Left hindlimb (tissue), 1 donor: ENCODE results near the gene MAN2A1.

ENCODE experiments used
- DNase-seq: peaks from one replicate; pipeline ENCODE4 v3.0.0-alpha.2; 2018

Gene MAN2A1

GRCh38 chr5:109708813-109709212 is 19.1 kb downstream of the MAN2A1 start:
- DNase-seq: no peak

- no peak for DNase-seq
These were observed 19.5 kb downstream of the MAN2A1 start for GRCh38 chr5:109709225-109709624.

DNA sequence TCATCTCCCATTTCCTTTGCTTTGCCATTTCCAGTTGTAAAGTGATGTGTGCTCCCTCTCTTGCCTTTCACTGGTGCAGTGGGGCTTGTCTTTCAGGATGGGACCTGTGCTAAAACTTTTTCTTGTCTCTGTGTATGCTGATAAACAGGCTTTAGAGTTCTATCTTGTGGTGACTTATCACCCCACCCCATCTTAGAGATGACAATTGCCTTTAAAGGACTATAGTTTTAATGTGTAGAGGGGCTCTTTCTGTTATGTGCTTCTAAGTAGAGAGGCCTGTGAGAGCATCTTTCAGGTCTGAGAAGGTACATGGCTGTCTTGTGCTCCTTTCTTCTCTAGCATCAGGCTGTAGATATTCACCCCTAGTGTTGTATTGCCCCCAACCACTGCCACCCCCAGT is 21.9 kb downstream of the MAN2A1 start:
- no peak for DNase-seq

DNA sequence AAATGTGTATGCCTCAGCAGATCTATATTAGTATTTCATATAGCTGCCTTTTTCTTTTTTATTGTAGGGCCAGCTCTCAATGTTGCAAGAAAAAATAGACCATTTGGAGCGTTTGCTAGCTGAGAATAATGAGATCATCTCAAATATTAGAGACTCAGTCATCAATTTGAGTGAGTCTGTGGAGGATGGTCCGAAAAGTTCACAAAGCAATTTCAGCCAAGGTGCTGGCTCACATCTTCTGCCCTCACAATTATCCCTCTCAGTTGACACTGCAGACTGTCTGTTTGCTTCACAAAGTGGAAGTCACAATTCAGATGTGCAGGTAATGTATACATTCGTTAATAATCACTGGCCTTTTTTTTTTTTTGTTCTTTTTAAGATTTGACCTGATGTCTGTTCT is 23.7 kb downstream of the MAN2A1 start:
- no peak for DNase-seq

- DNase-seq: no peak
These were observed 24.9 kb downstream of the MAN2A1 start for GRCh38 chr5:109714592-109714991.

DNA sequence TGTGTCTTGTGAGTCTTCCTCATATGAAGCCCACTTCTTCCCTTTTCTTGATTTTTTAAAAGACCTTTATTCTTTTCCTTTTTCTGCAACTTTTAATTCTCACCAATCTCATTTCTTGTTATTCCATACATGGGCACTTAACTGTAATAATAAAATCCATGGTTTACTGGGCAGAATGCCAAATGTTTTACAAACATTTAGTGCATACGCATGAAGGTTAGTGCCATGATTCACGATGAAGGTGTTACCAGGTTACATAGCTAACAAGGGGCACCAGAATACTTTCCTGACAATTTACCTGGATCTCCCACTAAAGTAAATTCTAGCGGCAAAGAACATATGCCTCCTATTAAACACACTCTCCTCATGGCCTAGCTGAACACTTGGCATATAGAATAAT is 28.5 kb downstream of the MAN2A1 start:
- no peak for DNase-seq

- DNase-seq: no peak
These were observed 28.9 kb downstream of the MAN2A1 start for GRCh38 chr5:109718632-109719031.

GRCh38 chr5:109719978-109720377 is 30.3 kb downstream of the MAN2A1 start:
- DNase-seq: no peak

DNA sequence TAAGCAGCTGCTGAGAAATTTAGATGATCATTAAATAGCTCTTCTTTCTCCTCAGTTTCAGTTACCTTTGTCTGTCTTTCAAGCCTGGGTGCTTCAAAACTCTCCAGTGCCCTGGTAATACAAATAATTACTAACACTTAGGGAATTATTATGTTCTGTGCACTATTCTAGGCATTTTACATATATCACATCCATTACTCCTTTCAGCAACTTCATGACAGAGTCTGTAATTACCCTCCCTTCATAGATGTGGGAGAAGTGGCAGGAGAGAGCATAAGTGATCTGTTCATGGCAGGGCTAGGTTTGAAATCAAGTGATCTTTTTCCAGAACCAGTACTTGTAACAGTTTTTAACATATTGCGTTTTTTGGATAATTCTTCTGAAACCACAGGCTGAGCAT is 32.0 kb downstream of the MAN2A1 start:
- DNase-seq: no peak

- DNase-seq: no peak
These were observed 33.9 kb downstream of the MAN2A1 start for GRCh38 chr5:109723606-109724005.

GRCh38 chr5:109725135-109725534 is 35.4 kb downstream of the MAN2A1 start:
- DNase-seq: no peak

DNA sequence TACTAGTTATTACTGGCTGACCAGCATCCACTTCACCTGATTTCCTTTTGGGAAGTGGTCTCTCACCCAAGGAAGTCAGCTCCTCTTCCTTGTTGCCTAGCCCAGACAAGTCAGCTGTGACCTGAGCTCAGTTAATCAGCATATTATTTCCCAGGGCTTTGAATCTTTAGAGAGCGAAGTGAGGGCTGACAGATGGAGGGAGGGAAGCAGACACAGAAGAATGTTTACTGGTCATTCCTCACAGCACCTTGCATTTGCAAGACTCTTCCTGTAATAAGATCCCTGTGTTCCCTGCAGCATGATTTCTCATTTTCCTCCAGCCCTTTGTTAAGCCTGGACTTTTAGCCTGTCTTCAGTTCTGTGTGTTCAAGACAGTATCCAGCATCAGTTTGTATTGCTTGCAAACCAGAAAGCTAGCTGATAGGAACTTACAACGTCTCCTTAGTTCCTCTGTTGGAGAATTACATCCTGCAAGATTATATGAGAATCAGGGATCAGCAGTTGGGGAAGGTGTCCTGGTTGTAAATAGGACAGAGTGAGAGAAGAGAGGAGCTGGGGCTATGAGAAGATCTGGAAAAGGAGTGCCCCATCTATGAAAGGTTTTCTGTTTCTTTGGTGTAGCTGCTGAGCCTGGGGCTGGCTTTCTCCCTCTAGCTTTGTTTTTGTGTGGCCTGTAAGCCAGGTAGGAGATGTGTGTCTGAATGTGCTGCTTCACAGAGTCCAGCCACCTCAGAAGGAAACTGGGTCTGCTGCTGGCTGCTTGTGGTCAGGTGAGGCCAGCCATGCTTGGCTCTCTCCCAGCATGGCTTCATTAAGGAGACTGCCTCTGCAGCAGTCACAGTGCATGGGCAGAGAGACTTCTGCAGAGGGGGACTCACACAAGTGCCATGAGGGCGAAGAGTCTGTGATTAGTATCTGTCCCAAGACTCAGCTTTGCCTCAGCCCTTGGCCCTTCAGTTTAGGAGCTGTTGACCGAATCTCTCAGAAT is 50.3 kb downstream of the MAN2A1 start:
- DNase-seq: no peak

DNA sequence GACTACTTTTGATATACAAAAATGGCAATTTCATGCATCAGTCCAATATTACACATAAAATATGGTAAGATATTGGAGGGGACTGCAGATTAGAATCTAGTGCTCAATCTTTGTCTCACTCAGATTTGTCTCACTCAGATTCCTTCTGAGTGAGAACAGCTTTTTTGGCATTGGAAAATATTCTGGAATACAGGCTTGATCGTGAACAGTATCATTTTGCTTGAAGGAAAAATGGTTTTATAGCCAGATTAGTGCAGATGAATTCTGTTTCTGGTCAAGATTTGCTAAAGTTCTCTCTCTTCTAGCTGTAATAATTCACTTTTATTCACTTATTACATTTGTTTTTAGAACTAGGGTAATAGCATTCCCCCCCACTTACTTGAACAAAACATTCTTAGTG is 51.2 kb downstream of the MAN2A1 start:
- no peak for DNase-seq

- no peak for DNase-seq
These were observed 51.7 kb downstream of the MAN2A1 start for GRCh38 chr5:109741390-109741789.

DNA sequence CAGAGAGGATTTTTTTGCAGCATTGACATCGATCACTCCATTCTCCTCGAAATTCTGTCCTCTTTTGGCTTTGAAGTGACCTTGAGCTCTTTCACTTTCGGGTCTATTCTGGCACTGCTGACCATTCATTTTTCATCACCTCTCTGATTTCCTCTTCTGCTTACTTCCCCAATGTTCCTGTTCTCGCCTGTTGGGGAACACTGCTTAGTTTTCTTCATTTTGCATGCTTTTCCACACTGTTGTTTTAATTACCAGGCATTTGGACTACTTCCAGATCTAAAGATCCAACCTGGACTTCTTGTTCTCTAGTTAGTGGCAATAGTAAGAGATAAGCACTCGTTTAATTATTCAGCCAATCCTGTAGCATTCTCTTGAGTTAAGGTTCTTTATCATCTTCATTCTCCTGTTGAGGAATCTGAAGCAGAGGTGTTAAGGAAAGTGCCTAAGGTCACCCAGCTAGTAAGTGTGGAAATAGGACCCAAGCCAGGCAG is 53.4 kb downstream of the MAN2A1 start:
- DNase-seq: no peak

- no peak for DNase-seq
These were observed 54.1 kb downstream of the MAN2A1 start for GRCh38 chr5:109743770-109744212.

DNA sequence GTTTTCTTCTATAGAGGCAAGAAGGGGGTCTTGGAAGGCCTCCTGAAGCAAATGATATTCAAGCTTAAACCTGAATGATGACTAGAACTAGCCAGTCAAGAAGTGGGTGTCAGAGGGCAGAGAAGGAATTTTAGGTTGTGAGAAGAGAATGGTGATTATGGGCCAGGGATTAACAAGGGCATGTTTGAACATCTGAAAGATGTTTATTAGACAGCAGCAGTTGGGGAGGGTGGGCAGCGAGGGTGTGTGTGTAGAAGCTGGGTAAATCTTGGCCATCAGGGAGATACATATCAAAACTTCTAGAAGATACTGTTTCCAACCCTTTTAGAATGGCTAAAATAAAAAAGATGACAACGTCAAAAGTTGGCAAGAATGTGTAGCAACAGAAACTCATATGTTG is 54.5 kb downstream of the MAN2A1 start:
- no peak for DNase-seq

GRCh38 chr5:109748546-109748945 is 58.8 kb downstream of the MAN2A1 start:
- DNase-seq: no peak

DNA sequence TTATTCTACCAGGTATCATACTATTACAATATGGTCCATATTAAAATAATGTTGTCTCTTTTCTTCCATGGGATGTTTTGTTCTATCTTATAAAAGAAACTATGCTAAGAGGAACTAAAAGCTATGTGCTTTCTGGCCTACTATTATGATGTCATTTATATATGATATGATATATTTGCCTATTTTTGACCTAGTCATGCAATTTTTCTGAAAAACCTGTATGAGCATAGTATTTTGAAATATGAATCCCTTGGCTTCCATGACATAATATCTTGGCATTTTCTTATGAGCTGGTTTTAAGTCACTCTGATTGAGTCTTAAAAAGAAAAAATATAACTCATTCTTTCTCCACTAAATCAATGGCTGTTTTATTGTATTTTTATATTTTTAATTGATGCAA is 60.7 kb downstream of the MAN2A1 start:
- DNase-seq: no peak

- DNase-seq: no peak
These were observed 63.6 kb downstream of the MAN2A1 start for GRCh38 chr5:109753279-109753678.

GRCh38 chr5:109754319-109754718 is 64.6 kb downstream of the MAN2A1 start:
- no peak for DNase-seq

DNA sequence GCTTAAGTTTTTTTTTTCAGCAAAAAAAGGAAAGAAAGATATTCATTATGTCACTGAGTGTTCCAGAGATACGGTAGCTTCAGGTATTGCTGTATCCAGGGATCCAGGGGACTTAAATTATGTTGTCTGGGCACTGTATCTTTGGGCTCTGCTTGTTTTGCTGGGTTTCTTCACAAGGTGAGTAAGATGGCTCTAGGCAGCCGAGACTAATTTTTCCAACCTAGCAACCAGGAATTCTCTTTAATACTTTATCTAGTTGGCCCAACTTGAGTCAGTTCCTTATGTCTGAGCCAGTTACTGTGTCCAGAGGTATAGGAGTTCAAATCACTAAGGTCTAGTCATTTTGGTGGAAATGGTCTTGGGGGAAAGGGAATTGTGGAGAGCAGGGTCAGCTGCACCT is 66.0 kb downstream of the MAN2A1 start:
- no peak for DNase-seq

DNA sequence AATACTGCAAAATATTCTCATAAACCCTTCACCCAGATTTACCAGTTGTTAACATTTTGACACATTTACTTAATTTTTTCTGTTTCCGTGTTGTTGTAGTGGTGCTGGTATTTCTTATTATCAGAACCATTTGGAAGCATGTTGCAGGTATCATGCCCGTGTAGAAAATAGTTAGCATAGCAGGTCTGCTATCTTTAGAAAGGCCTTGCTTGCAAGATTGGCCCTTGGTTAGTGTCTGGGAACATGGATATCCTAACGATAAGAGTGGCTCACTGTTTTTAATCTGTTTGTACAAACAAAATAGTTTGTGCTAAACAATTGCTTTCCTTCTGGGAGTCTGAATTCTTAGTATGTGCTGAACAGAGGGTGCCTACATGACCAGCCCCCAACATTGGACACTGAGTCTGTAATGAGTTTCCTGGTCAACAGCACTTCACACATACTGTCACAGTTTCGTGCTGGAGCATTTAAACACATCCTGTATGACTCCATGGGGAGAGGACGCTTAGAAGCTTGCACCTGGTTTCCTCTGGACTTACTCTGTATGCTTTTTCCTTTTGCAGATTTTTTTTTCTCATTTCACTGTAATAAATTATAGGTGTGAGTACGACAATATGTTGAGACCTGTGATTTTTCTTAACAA is 66.9 kb downstream of the MAN2A1 start:
- no peak for DNase-seq

GRCh38 chr5:109757490-109757889 is 67.8 kb downstream of the MAN2A1 start:
- no peak for DNase-seq
